GM12891 (cell line): Measurements from ENCODE around the gene BCL11A.

ENCODE experiments used
- PAX5 ChIP-seq: IDR thresholded peaks from 2 replicates; pipeline ENCODE4 v1.6.1; 2011; ENCODE audit warnings: low read length, moderate library complexity, mild to moderate bottlenecking; ENCODE audit not compliant: insufficient read depth, severe bottlenecking
- POLR2A ChIP-seq: IDR thresholded peaks from 2 replicates; pipeline ENCODE4 v1.6.1; 2011; ENCODE audit warnings: low read depth, low read length, control low read depth
- POLR2AphosphoS5 ChIP-seq: IDR thresholded peaks from 2 replicates; pipeline ENCODE4 v1.6.1; 2011; ENCODE audit warnings: low read depth, low read length, control low read depth
- SPI1 ChIP-seq: IDR thresholded peaks from 2 replicates; pipeline ENCODE4 v1.6.1; 2011; ENCODE audit warnings: low read depth, low read length, control low read depth
- TAF1 ChIP-seq: IDR thresholded peaks from 2 replicates; pipeline ENCODE4 v1.6.1; 2011; ENCODE audit warnings: low read depth, low read length, control low read depth

- TF ChIP-seq SPI1 (no peak), POLR2A (no peak), POLR2AphosphoS5 (no peak), PAX5 (no peak), TAF1 (no peak)
Measured at GRCh38 chr2:60565472-60565871, 12.0 kb upstream of the BCL11A start.
